ENCODE results near the gene RAB24.

- TF ChIP-seq CTCF (IDR thresholded peaks at IDR 0.05; ENCODE audit: poor library complexity) = no peak
- TF ChIP-seq EZH2 (IDR thresholded peaks at IDR 0.05; ENCODE audit: borderline replicate concordance) = no peak
Measured at GRCh38 chr5:177288191-177288590, 15.3 kb downstream of the RAB24 start.
